ENCODE data around the gene CYP1B1.

The CYP1B1 gene

GRCh38 chr2:38074764-38075506, 1.0 kb downstream of the CYP1B1 start:
- DNase-seq, result no peak

- no peak for DNase-seq
Measured at GRCh38 chr2:38074058-38074763, 1.7 kb downstream of the CYP1B1 start.

- no peak for DNase-seq
Measured at GRCh38 chr2:38073211-38074057, 2.5 kb downstream of the CYP1B1 start.

GRCh38 chr2:38070438-38070837, 5.5 kb downstream of the CYP1B1 start:
- no peak for DNase-seq

- DNase-seq, result no peak
Measured at GRCh38 chr2:38068234-38068633, 7.7 kb downstream of the CYP1B1 start.

- DNase-seq, result no peak
Measured at GRCh38 chr2:38066421-38067115, 9.4 kb downstream of the CYP1B1 start.

- no peak for DNase-seq
Measured at GRCh38 chr2:38065502-38066135, 10.3 kb downstream of the CYP1B1 start.

GRCh38 chr2:38064801-38065501, 11.0 kb downstream of the CYP1B1 start:
- no peak for DNase-seq

- DNase-seq, result no peak
Measured at GRCh38 chr2:38060236-38061018, 15.5 kb downstream of the CYP1B1 start.

GRCh38 chr2:38057651-38058410, 18.1 kb downstream of the CYP1B1 start:
- DNase-seq, result no peak

GRCh38 chr2:38056216-38056615, 19.7 kb downstream of the CYP1B1 start:
- no peak for DNase-seq

GRCh38 chr2:38045811-38046210, 30.1 kb downstream of the CYP1B1 start:
- DNase-seq, result no peak

GRCh38 chr2:38039121-38039910, 36.6 kb downstream of the CYP1B1 start:
- no peak for DNase-seq

- no peak for DNase-seq
Measured at GRCh38 chr2:38038682-38039081, 37.3 kb downstream of the CYP1B1 start.

GRCh38 chr2:38037757-38038621, 38.0 kb downstream of the CYP1B1 start:
- DNase-seq, result peak; percentile 11

- DNase-seq, result no peak
Measured at GRCh38 chr2:38037325-38037724, 38.6 kb downstream of the CYP1B1 start.

GRCh38 chr2:38035968-38036367, 40.0 kb downstream of the CYP1B1 start:
- no peak for DNase-seq

- DNase-seq, result no peak
Measured at GRCh38 chr2:38033646-38034045, 42.3 kb downstream of the CYP1B1 start.
